Stimulated activated CD4-positive, alpha-beta T cell treated with anti-CD3 and anti-CD28 coated beads, Interleukin-1b, Interleukin-23, amount 100 ng/mL, for 4 hours (primary cell): ENCODE data around the gene PRAC2.

Experiments
- DNase-seq, 2 donors: peaks; one replicate each; pipeline ENCODE4 v3.0.0-alpha.2; 2020; ENCODE audit warnings: low read depth in 2 of 2

PRAC2 gene

GRCh38 chr17:48720266-48721008, 2.5 kb upstream of the PRAC2 start:
- DNase-seq = no peak

- no peak for DNase-seq
These were observed 2.0 kb upstream of the PRAC2 start for GRCh38 chr17:48721009-48721402.

GRCh38 chr17:48722201-48722907, 631 bp upstream of the PRAC2 start, which contains the start of gene PRAC1:
Gene PRAC1, minus strand, starts transcription at chr17:48722518. Its CDS starts 126 bp downstream, at chr17:48722392.
- DNase-seq = no peak

- no peak for DNase-seq
These were observed 652 bp downstream of the PRAC2 start for GRCh38 chr17:48723423-48724250.

- DNase-seq = peak; percentile 68 to 75
These were observed 1.4 kb downstream of the PRAC2 start for GRCh38 chr17:48724251-48725003.

- no peak for DNase-seq
These were observed 2.0 kb downstream of the PRAC2 start for GRCh38 chr17:48725004-48725287.

- DNase-seq = no peak
These were observed 2.5 kb downstream of the PRAC2 start for GRCh38 chr17:48725288-48726064.

GRCh38 chr17:48726114-48726915, 3.3 kb downstream of the PRAC2 start:
- no peak for DNase-seq

GRCh38 chr17:48726916-48727286, 3.9 kb downstream of the PRAC2 start:
- DNase-seq = no peak

GRCh38 chr17:48727415-48728175, 4.6 kb downstream of the PRAC2 start:
- DNase-seq = no peak

- DNase-seq = peak in 1 of 2 donors; percentile 41
These were observed 5.5 kb downstream of the PRAC2 start, which contains the start of gene HOXB13 for GRCh38 chr17:48728232-48729231. Gene HOXB13, minus strand, starts transcription at chr17:48728750. Its CDS starts 157 bp downstream, at chr17:48728593.

GRCh38 chr17:48729335-48730239, 6.6 kb downstream of the PRAC2 start:
- no peak for DNase-seq

- DNase-seq = no peak
These were observed 7.2 kb downstream of the PRAC2 start for GRCh38 chr17:48730240-48730550.

GRCh38 chr17:48731355-48731754, 8.4 kb downstream of the PRAC2 start:
- no peak for DNase-seq

- DNase-seq = no peak
These were observed 10.0 kb downstream of the PRAC2 start for GRCh38 chr17:48732688-48733629.
